HG02938 (cell line): ENCODE measurements around the gene LCORL.
"Not testable (repeated sequence)": the region's sequence is repeated elsewhere in the genome, so short reads cannot be mapped to it uniquely, and the experiment has no call there.

Experiments
- ATAC-seq: cut with Tn5 transposase; IDR thresholded peaks from one replicate; pipeline ENCODE4 v1.9.1; 2021; ENCODE audit warnings: mild to moderate bottlenecking, moderate library complexity; ENCODE audit not compliant: unreplicated experiment

Gene LCORL

GRCh38 chr4:18020671-18021469 is 685 bp downstream of the LCORL start:
- ATAC-seq: peak; percentile 13

GRCh38 chr4:18020145-18020670 is 1.3 kb downstream of the LCORL start:
- no peak for ATAC-seq

DNA sequence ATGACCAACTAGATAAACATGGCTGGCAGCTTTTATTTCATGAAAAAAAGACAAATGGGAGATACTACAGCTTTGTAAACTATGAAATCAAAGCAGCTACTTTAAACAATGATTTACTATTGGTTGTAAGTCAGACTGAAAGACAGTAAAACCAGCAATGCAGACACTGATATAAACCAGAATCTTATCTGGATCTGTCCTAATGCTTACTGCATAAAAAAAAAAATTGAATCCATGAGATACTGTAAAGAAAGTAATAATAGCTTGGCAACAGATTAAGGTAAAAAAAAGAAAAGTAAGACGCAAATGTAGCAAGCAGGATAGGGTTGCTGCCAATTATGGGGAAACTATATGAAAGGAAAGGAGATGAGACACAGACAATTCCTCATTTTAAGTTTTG is 7.3 kb downstream of the LCORL start:
- no peak for ATAC-seq

DNA sequence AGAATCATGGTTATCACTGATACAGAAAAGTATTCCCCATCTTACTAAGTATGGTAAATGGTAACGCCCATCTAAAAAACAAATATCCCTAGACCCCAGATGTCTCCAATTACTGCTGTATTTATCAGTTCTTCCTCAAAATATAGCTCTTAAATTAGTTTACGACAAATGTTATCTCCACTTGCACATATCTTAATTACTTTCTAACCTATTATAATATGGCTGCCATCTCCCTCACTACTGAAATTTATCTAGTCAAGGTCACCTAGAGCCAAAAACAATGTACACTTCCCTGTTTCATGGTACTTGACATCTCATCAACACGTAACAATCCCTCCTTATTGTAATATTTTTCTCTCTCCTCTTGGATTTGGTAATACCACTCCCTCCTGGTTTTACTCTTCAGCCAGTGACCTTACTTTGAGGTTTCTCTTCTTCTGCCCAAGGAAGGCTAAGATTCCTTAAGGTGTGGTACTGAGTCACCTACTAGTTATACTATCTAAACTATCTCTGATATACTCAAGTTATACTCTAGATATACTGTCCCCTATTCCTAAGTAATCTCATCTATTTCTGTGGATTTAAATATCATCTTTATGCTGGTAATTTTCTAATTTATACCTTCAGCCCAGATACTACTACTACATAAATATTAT is 8.6 kb downstream of the LCORL start:
- ATAC-seq: no peak

GRCh38 chr4:18012134-18012806 is 9.3 kb downstream of the LCORL start:
- ATAC-seq: no peak

DNA sequence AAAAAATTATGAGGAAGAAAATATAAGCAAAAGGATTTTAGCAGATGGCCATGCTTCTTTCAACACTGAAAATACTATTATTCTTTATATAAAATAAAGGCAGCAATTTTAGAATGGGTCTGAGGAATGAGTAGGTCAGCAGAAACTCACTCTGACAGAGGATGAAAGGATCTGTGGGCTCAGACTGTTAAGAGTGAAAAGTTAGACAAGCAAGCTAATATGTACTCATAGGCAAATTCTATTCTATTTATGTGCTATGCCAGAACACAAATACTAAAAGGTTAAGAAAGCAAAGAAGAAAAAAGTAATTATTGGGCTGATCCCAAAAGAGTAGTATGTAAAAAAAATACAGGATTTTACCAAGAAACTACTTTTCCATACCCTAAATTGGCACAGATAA is 13.9 kb downstream of the LCORL start:
- ATAC-seq: peak; percentile 57

DNA sequence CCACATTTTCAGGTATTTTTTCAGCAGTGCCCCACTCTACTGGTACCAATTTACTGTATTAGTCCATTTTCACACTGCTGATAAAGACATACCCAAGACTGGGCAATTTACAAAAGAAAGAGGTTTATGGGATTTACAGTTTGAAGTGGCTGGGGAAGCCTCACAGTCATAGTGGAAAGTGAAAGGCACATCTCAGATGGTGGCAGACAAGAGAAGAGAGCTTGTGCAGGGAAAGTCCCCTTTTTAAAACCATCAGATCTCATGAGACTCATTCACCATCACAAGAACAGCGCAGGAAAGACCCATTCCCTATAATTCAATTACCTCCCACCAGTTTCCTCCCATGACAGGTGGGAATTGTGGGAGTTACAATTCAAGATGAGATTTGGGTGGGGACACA is 15.1 kb downstream of the LCORL start:
- ATAC-seq: not testable (repeated sequence)

- ATAC-seq: no peak
Observed at GRCh38 chr4:17997129-17997528, 24.4 kb downstream of the LCORL start.

DNA sequence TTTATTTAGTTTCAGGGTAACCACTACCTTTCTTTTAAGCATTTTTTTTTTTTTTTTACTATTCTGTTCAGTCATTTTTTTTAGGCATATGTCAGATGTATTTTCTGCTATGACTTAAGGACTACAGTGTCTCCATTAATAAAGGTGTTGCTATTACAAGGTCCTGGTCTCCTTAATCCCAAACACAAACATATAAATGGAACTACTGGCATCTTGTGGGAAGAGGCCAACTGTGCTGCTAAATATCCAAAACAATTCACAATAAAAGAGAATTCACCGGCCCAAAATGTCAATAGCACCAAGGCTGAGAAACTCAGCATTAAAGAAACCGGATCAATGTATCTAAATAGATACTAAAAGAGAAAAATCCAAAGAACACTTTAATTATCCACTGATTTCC is 26.4 kb downstream of the LCORL start:
- ATAC-seq: no peak

- ATAC-seq: no peak
Observed at GRCh38 chr4:17985832-17986231, 35.7 kb downstream of the LCORL start.

- no peak for ATAC-seq
Observed at GRCh38 chr4:17981063-17981462, 40.5 kb downstream of the LCORL start.

DNA sequence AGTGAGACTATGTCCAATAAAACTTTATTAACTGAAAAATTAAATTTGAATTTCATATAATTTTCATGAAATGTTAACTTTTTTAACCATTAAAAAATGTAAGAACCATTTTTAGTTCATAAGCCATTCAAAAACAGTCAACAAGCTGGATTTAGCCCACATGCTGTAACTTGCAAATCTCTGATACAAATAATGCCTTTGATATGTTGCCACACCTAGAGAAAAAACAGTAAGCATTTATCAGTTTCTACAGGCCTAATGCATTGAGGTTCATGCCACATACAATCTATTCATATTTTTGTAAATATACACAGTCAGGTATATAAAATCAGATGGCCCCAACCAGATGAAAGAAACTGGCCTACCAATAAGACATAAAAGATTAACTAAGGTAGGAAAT is 52.8 kb downstream of the LCORL start:
- ATAC-seq: no peak

DNA sequence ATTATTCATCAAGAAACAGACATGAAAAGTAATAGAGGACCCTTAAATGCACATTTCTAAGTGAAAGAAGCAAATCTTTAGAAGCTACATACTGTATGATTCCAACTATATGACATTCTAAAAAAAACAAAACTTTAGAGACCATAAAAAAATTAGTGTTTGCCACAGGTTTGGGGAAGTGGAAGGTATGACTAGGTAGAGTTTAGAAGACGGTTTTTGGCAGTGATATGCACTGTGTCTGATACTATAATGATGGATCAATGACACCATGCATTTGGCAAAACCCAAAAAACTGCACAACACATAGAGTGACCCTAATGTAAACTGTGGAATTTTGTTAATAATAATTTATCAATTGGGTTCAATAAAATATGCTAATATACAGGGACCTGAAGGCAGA is 54.5 kb downstream of the LCORL start:
- ATAC-seq: no peak

GRCh38 chr4:17966312-17966711 is 55.2 kb downstream of the LCORL start:
- no peak for ATAC-seq

- no peak for ATAC-seq
Observed at GRCh38 chr4:17964576-17964975, 57.0 kb downstream of the LCORL start.

DNA sequence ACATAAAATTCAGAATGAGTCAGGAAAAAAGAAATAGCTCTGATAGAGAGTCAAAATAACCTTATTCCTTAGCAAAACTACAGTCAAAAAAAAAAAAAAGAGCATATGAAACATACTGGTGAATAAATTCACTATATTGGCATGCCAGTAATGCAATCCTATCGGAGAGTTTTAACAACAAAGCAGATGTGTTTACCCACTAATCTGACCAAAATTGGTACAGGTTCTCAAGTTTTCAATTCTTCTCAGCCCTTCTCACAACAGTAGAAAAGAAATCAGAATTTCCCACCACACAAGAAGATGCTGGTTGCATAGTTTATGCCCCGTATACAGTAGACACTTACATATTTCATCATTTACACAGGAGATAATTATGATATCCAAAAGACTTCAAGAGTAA is 59.4 kb downstream of the LCORL start:
- ATAC-seq: no peak

- ATAC-seq: no peak
Observed at GRCh38 chr4:17961249-17961648, 60.3 kb downstream of the LCORL start.

GRCh38 chr4:17958181-17958580 is 63.4 kb downstream of the LCORL start:
- no peak for ATAC-seq

- no peak for ATAC-seq
Observed at GRCh38 chr4:17957688-17958087, 63.9 kb downstream of the LCORL start.

DNA sequence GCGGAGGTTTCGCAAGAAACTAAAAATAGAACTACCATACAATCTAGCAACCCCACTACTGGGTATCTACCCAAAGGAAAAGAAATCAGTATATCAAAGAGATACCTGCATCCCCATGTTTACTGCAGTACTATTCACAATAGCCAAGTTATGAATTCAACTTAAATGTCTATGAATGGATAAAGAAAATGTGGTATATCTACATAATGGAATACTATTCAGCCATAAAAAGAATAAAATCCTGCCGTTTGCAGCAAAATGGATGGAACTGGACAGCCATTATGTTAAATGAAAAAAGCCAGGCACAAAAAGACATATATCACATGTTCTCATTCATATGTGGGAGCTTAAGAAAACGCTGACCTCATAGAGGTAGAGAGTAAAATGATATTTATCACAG is 65.3 kb downstream of the LCORL start:
- no peak for ATAC-seq

DNA sequence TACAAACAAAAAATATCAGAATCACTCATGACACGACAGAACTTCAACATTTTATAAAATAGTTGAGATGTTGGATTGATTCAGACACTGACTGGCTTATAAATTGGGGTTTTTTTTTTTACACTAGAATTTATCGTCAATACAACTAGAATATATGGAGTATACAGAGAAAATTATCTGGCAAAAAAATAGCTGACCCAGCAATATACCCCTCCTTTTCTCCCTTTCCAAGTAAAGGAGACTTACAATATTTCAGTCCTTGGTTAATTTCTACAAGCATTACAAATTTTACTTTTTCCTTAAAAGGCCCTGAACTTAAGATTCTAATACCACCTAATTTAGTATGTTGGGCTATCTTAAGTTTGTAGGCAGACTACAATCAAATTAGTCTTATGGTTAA is 76.3 kb downstream of the LCORL start:
- ATAC-seq: no peak

DNA sequence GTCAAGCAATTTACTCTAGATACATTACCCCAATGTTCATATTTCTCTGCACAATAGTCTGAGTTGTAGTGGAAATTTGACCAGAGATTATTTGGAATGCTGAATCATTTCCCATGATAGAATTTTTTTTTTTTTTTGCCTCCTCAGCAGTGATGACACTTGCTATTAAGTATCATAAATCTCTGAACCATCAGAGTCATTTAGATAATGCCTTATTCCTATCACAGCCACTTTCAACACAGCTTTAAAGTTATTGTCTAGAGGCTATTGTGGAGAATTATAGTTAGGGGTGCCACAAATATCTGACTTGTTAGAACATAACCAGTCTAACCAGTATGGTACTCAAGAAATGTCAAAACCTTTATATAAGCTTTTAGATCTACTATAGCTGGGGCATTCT is 79.8 kb downstream of the LCORL start:
- no peak for ATAC-seq
